Mesendoderm (in vitro differentiated cells): ENCODE measurements around the gene ZCCHC2.

Experiments used
- DNase-seq: peaks from one replicate; pipeline ENCODE4 v3.0.0; 2013
- H2AK5ac ChIP-seq: 2 replicates; pipeline ENCODE4 v1.6.1; 2013; ENCODE audit warnings: low read length, inconsistent platforms
- H2BK120ac ChIP-seq: 2 replicates; pipeline ENCODE4 v1.6.1; 2013; ENCODE audit warnings: low read depth, mild to moderate bottlenecking, low read length, moderate library complexity, mixed read lengths
- H2BK15ac ChIP-seq: replicated peaks from 2 replicates; pipeline ENCODE4 v1.6.1; 2013; ENCODE audit warnings: low read depth, mild to moderate bottlenecking, moderate library complexity
- H2BK5ac ChIP-seq: 2 replicates; pipeline ENCODE4 v1.6.1; 2013; ENCODE audit warnings: low read length, inconsistent platforms
- H3K18ac ChIP-seq: 2 replicates; pipeline ENCODE4 v1.6.1; 2013; ENCODE audit warnings: mild to moderate bottlenecking, low read length, mixed read lengths
- H3K23ac ChIP-seq: one replicate; pipeline ENCODE4 v1.6.1; 2013; ENCODE audit warnings: low read length
- H3K27ac ChIP-seq: 2 replicates; pipeline ENCODE4 v1.5.1; 2013; ENCODE audit warnings: low read depth, mild to moderate bottlenecking, inconsistent platforms, low read length, moderate library complexity
- H3K27me3 ChIP-seq: 2 replicates; pipeline ENCODE4 v1.6.1; 2013; ENCODE audit warnings: low read length, control low read depth, mild to moderate bottlenecking, inconsistent platforms; ENCODE audit not compliant: insufficient read depth, poor library complexity
- H3K36me3 ChIP-seq: 2 replicates; pipeline ENCODE4 v1.6.1; 2013; ENCODE audit warnings: low read length, inconsistent platforms; ENCODE audit not compliant: control insufficient read depth, insufficient read depth
- H3K4ac ChIP-seq: one replicate; pipeline ENCODE4 v1.6.1; 2013; ENCODE audit warnings: low read depth, mild to moderate bottlenecking, low read length, moderate library complexity
- H3K4me1 ChIP-seq: 2 replicates; pipeline ENCODE4 v1.6.1; 2013; ENCODE audit warnings: low read depth, low read length, inconsistent platforms; ENCODE audit not compliant: control insufficient read depth
- H3K4me2 ChIP-seq: 2 replicates; pipeline ENCODE4 v1.6.1; 2013; ENCODE audit warnings: low read length
- H3K4me3 ChIP-seq: 2 replicates; pipeline ENCODE4 v1.5.1; 2013; ENCODE audit warnings: mild to moderate bottlenecking, low read length
- H3K56ac ChIP-seq: one replicate; pipeline ENCODE4 v1.6.1; 2013; ENCODE audit warnings: low read length
- H3K79me1 ChIP-seq: 2 replicates; pipeline ENCODE4 v1.6.1; 2013; ENCODE audit warnings: low read length, inconsistent platforms
- H3K79me2 ChIP-seq: 2 replicates; pipeline ENCODE4 v1.6.1; 2013; ENCODE audit warnings: mild to moderate bottlenecking, low read length; ENCODE audit not compliant: control insufficient read depth, insufficient read depth
- H3K9ac ChIP-seq: 2 replicates; pipeline ENCODE4 v1.6.1; 2013; ENCODE audit warnings: low read length, inconsistent platforms
- H4K5ac ChIP-seq: one replicate; pipeline ENCODE4 v1.6.1; 2013; ENCODE audit warnings: low read length
- H4K8ac ChIP-seq: one replicate; pipeline ENCODE4 v1.6.1; 2013; ENCODE audit warnings: low read depth, mild to moderate bottlenecking, control low read depth, low read length, moderate library complexity
- WGBS: extraction: QIAGEN DNeasy Blood & Tissue Kit; methylation state at CpG from one replicate; pipeline ENCODE4 v1.1.7; 2013; ENCODE audit warnings: low lambda C conversion rate, missing lambda C conversion rate; ENCODE audit not compliant: insufficient coverage; ENCODE audit errors: extremely low coverage; 5-methylcytosine and 5-hydroxymethylcytosine counted together

Gene ZCCHC2

DNA sequence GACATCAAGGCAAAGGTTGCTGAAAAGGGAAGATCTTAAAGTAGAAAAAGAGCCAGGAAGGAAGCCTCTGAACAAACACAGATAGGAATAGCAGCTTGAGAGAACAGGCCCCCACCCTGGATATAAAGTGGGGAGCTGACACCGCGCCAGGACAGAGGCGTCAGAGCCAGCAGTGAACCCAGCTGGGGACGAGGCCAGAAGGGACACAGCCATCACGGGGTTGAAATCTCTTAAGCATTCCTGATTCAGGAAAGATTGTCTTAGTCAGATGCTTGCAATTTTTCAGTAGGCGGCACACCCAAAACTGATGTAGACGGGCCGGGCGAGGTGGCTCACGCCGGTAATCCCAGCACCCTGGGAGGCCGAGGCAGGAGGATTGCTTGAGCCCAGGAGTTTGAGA, 98.7 kb downstream of the ZCCHC2 start:
- Histone ChIP-seq H3K9ac (no peak overlapping the region), H3K4me3 (no peak overlapping the region), H2BK5ac (no peak overlapping the region), H3K79me1 (no peaks in the 10 kb centered on the region), H3K36me3 (no peaks in the 10 kb centered on the region), H3K23ac (no peak overlapping the region), H3K4ac (no peak overlapping the region), H4K8ac (no peak overlapping the region), H3K4me1 (no peaks in the 10 kb centered on the region), H3K79me2 (no peaks in the 10 kb centered on the region), H3K4me2 (no peak overlapping the region), H2AK5ac (no peak overlapping the region), H3K18ac (no peak overlapping the region), H4K5ac (no peak overlapping the region), H2BK120ac (no peak overlapping the region), H3K27me3 (no peaks in the 10 kb centered on the region), H2BK15ac (no peak overlapping the region), H3K56ac (no peak overlapping the region), H3K27ac (no peak overlapping the region)
- no CpG with 5 or more reads among the region's 12 CpGs for whole genome bisulfite sequencing
- DNase-seq, result no peak

DNA sequence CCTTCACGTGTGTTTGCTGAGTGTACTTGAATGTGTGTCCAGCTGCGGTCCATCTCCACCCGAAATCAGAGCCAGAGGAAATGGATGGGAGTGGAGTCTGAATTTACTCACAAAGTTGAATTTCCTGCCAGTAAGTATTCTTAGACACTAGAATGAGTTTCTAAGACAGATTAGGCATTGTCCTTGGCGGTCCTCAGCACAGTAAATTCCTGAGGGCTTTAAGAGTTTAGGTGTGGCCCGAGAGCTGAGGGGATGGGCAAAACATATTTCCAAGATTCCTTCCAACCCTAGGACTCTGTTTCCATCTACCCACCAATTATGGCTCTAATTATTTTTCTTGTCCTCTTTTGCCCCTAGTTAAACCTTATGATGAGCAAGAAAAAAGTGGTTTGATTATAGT, 102.2 kb downstream of the ZCCHC2 start:
- Histone ChIP-seq H3K27ac (no peak overlapping the region), H3K23ac (no peak overlapping the region), H3K4me3 (no peak overlapping the region), H3K79me2 (no peaks in the 10 kb centered on the region), H3K36me3 (no peaks in the 10 kb centered on the region), H3K4me2 (no peak overlapping the region), H3K18ac (no peak overlapping the region), H2BK5ac (no peak overlapping the region), H2BK120ac (no peak overlapping the region), H2AK5ac (no peak overlapping the region), H3K79me1 (no peaks in the 10 kb centered on the region), H4K5ac (no peak overlapping the region), H3K56ac (no peak overlapping the region), H3K9ac (no peak overlapping the region), H3K4me1 (no peaks in the 10 kb centered on the region), H3K4ac (no peak overlapping the region), H4K8ac (no peak overlapping the region), H2BK15ac (no peak overlapping the region), H3K27me3 (no peaks in the 10 kb centered on the region)
- no CpG with 5 or more reads among the region's 5 CpGs for WGBS
- no peak for DNase-seq
